ENCODE measurements around the gene KLK1. TPM values are rescaled to one million over a fixed set of nuclear protein-coding genes. Genes with fewer than 3 reads are reported as not detected.
"Not testable (repeated sequence)": the region's sequence is repeated elsewhere in the genome, so short reads cannot be mapped to it uniquely, and the experiment has no call there.

KLK1 gene
- polyA plus RNA-seq, 3 donors, result 0.92 to 1,524 TPM; not detected in 1

- WGBS, 3 donors, result 83 to 91% (median 89%) methylated on average over 8 of the region's 8 CpGs
- no peak overlapping the region for H3K27ac ChIP-seq (ENCODE audit: low read depth, low read length)
These were observed 26.8 kb downstream of the KLK1 start for GRCh38 chr19:50796634-50797428.

GRCh38 chr19:50796128-50796633, 27.4 kb downstream of the KLK1 start:
- H3K27ac ChIP-seq (ENCODE audit: low read depth, low read length), result no peak overlapping the region
- WGBS, 3 donors, result 80 to 87% (median 83%) methylated on average over 9 of the region's 9 CpGs

- 75 to 90% (median 79%) methylated on average over 4 of the region's 4 CpGs for WGBS, 3 donors
These were observed 27.9 kb downstream of the KLK1 start for GRCh38 chr19:50795664-50796073.

GRCh38 chr19:50794876-50795663, 28.5 kb downstream of the KLK1 start:
- WGBS, 3 donors, result 45 to 55% (median 53%) methylated on average over 18 of the region's 18 CpGs

More at GRCh38 chr19:50795664-50796073, 27.9 kb downstream of the KLK1 start:
- H3K27ac ChIP-seq (ENCODE audit: low read depth, low read length), result no peak overlapping the region

GRCh38 chr19:50794074-50794875, 29.3 kb downstream of the KLK1 start:
- WGBS, 3 donors, result 25% methylated on average over 13 to 16 of the region's 16 CpGs

More at GRCh38 chr19:50794876-50795663, 28.5 kb downstream of the KLK1 start:
- H3K27ac ChIP-seq (ENCODE audit: low read depth, low read length), result no peak overlapping the region

GRCh38 chr19:50793558-50794065, 30.0 kb downstream of the KLK1 start:
- 72 to 76% (median 72%) methylated on average over 10 to 11 of the region's 11 CpGs for WGBS, 3 donors
- H3K27ac ChIP-seq (ENCODE audit: low read depth, low read length), result no peak overlapping the region

More at GRCh38 chr19:50794074-50794875, 29.3 kb downstream of the KLK1 start:
- H3K27ac ChIP-seq (ENCODE audit: low read depth, low read length), result no peak overlapping the region

- 80 to 90% (median 89%) methylated on average over 13 of the region's 13 CpGs for WGBS, 3 donors
- no peak overlapping the region for H3K27ac ChIP-seq (ENCODE audit: low read depth, low read length)
These were observed 31.0 kb downstream of the KLK1 start for GRCh38 chr19:50792272-50793250.

- H3K27ac ChIP-seq (ENCODE audit: low read depth, low read length), result no peak overlapping the region
- 73 to 82% (median 77%) methylated on average over 45 to 47 of the region's 47 CpGs for WGBS, 3 donors
These were observed 31.9 kb downstream of the KLK1 start for GRCh38 chr19:50791594-50792271.

GRCh38 chr19:50790922-50791467, 32.6 kb downstream of the KLK1 start:
- H3K27ac ChIP-seq (ENCODE audit: low read depth, low read length), result no peak overlapping the region
- WGBS, 3 donors, result 82 to 85% (median 83%) methylated on average over 6 of the region's 6 CpGs

GRCh38 chr19:50790396-50790795, 33.2 kb downstream of the KLK1 start, which contains the start of gene ACP4:
Gene ACP4, plus strand, starts transcription at chr19:50790415. Its CDS starts 0 bp downstream, at chr19:50790415.
- no peak within 1 kb of the TSS for H3K27ac ChIP-seq (ENCODE audit: low read depth, low read length)
- 83 to 93% (median 93%) methylated on average over 14 to 15 of the region's 15 CpGs for WGBS, 3 donors

- 81 to 87% (median 84%) methylated on average over 12 of the region's 12 CpGs for WGBS, 3 donors
- H3K27ac ChIP-seq (ENCODE audit: low read depth, low read length), result no peak overlapping the region
These were observed 38.3 kb downstream of the KLK1 start for GRCh38 chr19:50785329-50785728.

- WGBS, 3 donors, result 91 to 96% (median 96%) methylated on average over 3 of the region's 3 CpGs
- H3K27ac ChIP-seq (ENCODE audit: low read depth, low read length), result no peak overlapping the region
These were observed 38.9 kb downstream of the KLK1 start for GRCh38 chr19:50784710-50785109.

GRCh38 chr19:50783848-50784152, 39.8 kb downstream of the KLK1 start:
- 29 to 35% (median 32%) methylated on average over 8 of the region's 8 CpGs for WGBS, 3 donors
- not testable (repeated sequence) for H3K27ac ChIP-seq (ENCODE audit: low read depth, low read length)

GRCh38 chr19:50780753-50781435, 42.7 kb downstream of the KLK1 start:
- no peak overlapping the region for H3K27ac ChIP-seq (ENCODE audit: low read depth, low read length)
- WGBS, 3 donors, result 48 to 58% (median 55%) methylated on average over 16 of the region's 16 CpGs

- 33 to 40% (median 35%) methylated on average over 25 of the region's 25 CpGs for WGBS, 3 donors
- no peak overlapping the region for H3K27ac ChIP-seq (ENCODE audit: low read depth, low read length)
These were observed 43.8 kb downstream of the KLK1 start for GRCh38 chr19:50779504-50780457.

Data from adipose tissue (tissue), 3 donors.